K562 (cell line): ENCODE measurements around the gene GZMB. TPM values are rescaled to one million over a fixed set of nuclear protein-coding genes. Genes with fewer than 3 reads are reported as not detected.
"Not testable (repeated sequence)": the region's sequence is repeated elsewhere in the genome, so short reads cannot be mapped to it uniquely, and the experiment has no call there.

Source experiments
- ATAC-seq: fragments of 200-7000 bp; cut with Tn5 transposase; 3 replicates; pipeline ENCODE4 v1.9.1; 2020; ENCODE audit warnings: moderate library complexity
- BruUV-seq: library from RNA; stranded (reverse); fragments of 400-500 nt; replicated peaks from 2 replicates; lab custom pipeline; 2021; lab: Mats Ljungman, UMichigan
- CTCF ChIA-PET: fragments of 300-600 bp; formaldehyde crosslinking; extraction: SDS; loops from one replicate; lab custom pipeline; 2021; ENCODE audit warnings: low intra/inter-chr PET ratio; lab: Yijun Ruan, JAX
- POLR2A ChIA-PET: fragments of 300-600, 350-650 bp; sonication (Branson Sonifier 250); formaldehyde crosslinking; extraction: SDS; loops from one replicate; lab custom pipeline; 2021; ENCODE audit warnings: antibody characterized with exemption, inconsistent platforms; lab: Yijun Ruan, JAX
- DNase-seq, 4 experiments: peaks; one replicate each; pipeline versions ENCODE4 v3.0.0 to v3.0.0-alpha.2; 2011 to 2018; ENCODE audit warnings: low spot score in 3 of 4, mixed read lengths in 3 of 4; ENCODE audit errors: extremely low read depth in 1 of 4
- FAIRE-seq: peaks from 2 replicates; lab custom pipeline; 2011; peaks lifted over from hg19 to GRCh38; lab: Jason Lieb, UNC
- H2AFZ ChIP-seq: 2 replicates; pipeline ENCODE4 v1.6.0; 2011; ENCODE audit warnings: low read depth, low read length, control low read depth, inconsistent platforms
- H3K27ac ChIP-seq: fragments of 200-600 bp; 3 replicates; pipeline ENCODE4 v1.8.0; 2011; ENCODE audit warnings: low read depth, mild to moderate bottlenecking, control low read depth, inconsistent platforms, low read length, moderate library complexity, mixed read lengths; ENCODE audit errors: extremely low read depth
- H3K27me3 ChIP-seq, 2 experiments: fragments of 300-600 bp in 1 of 2; 2 replicates in 1 of 2; 3 replicates in 1 of 2; pipeline versions ENCODE4 v1.6.0 to v1.8.0; 2011; ENCODE audit warnings: inconsistent platforms in 2 of 2, low read length in 2 of 2, mild to moderate bottlenecking in 1 of 2, mixed read lengths in 1 of 2, moderate library complexity in 1 of 2; ENCODE audit not compliant: control insufficient read depth in 2 of 2, insufficient read depth in 2 of 2
- H3K36me3 ChIP-seq: fragments of 300-600 bp; 3 replicates; pipeline ENCODE4 v1.8.0; 2011; ENCODE audit warnings: mild to moderate bottlenecking, low read length, inconsistent platforms; ENCODE audit not compliant: control insufficient read depth, insufficient read depth
- H3K4me1 ChIP-seq, 2 experiments: fragments of 200-600 bp in 1 of 2; replicated peaks in 1 of 2; 2 replicates in 1 of 2; 3 replicates in 1 of 2; pipeline versions ENCODE4 v1.5.1 to v1.8.0; 2011; ENCODE audit warnings: inconsistent platforms in 2 of 2, low read length in 2 of 2, mild to moderate bottlenecking in 1 of 2, mixed read lengths in 1 of 2, moderate library complexity in 1 of 2; ENCODE audit not compliant: control insufficient read depth in 2 of 2, insufficient read depth in 2 of 2
- H3K4me2 ChIP-seq: 2 replicates; pipeline ENCODE4 v1.6.1; 2011; ENCODE audit warnings: low read length, control low read depth, inconsistent platforms, mixed read lengths; ENCODE audit not compliant: insufficient read depth
- H3K4me3 ChIP-seq: fragments of 200-600 bp; sonication (generic), shearing (Covaris generic); 2 replicates; pipeline ENCODE4 v1.5.1; 2016; ENCODE audit warnings: control low read depth, inconsistent platforms
- H3K79me2 ChIP-seq: fragments of 200-600 bp; 3 replicates; pipeline ENCODE4 v1.8.0; 2011; ENCODE audit warnings: low read length, inconsistent platforms; ENCODE audit not compliant: control insufficient read depth, insufficient read depth
- H3K9ac ChIP-seq, 2 experiments: 2 replicates each; pipeline versions ENCODE4 v1.6.0 to v1.6.1; 2011; ENCODE audit warnings: low read depth in 2 of 2, low read length in 2 of 2, control low read depth in 1 of 2, inconsistent platforms in 1 of 2, mild to moderate bottlenecking in 1 of 2, mixed read lengths in 1 of 2; ENCODE audit not compliant: insufficient read depth in 1 of 2
- H3K9me1 ChIP-seq: one replicate; pipeline ENCODE4 v1.6.0; 2011; ENCODE audit warnings: inconsistent platforms, mild to moderate bottlenecking, low read length, moderate library complexity; ENCODE audit not compliant: control insufficient read depth, insufficient read depth
- H3K9me3 ChIP-seq: replicated peaks from 2 replicates; pipeline ENCODE4 v1.5.1; 2011; ENCODE audit warnings: low read depth, low read length, inconsistent platforms; ENCODE audit not compliant: control insufficient read depth, insufficient read depth
- H4K20me1 ChIP-seq: replicated peaks from 2 replicates; pipeline ENCODE4 v1.6.1; 2011; ENCODE audit warnings: low read length, inconsistent platforms, mixed read lengths; ENCODE audit not compliant: control insufficient read depth, insufficient read depth
- ELF1 ChIP-seq: fragments of 200-800 bp; sonication (Bioruptor generic); IDR thresholded peaks from 2 replicates; pipeline ENCODE4 v1.6.1; 2016; ENCODE audit warnings: missing genetic modification characterization, missing compliant biosample characterization
- FIP1L1 ChIP-seq: fragments of 200-400 bp; formaldehyde crosslinking; IDR thresholded peaks from 2 replicates; pipeline ENCODE4 v1.6.1; 2018; ENCODE audit warnings: mild to moderate bottlenecking, low read depth, low read length; ENCODE audit not compliant: poor library complexity, severe bottlenecking
- NCOA1 ChIP-seq: fragments of 450-650 bp; IDR thresholded peaks from 2 replicates; pipeline ENCODE4 v1.6.1; 2016; ENCODE audit warnings: low read depth
- NFATC3 ChIP-seq: fragments of 450-650 bp; IDR thresholded peaks from 2 replicates; pipeline ENCODE4 v1.6.1; 2017; ENCODE audit warnings: mild to moderate bottlenecking
- NFE2 ChIP-seq: IDR thresholded peaks from 2 replicates; pipeline ENCODE4 v1.6.1; 2014; ENCODE audit warnings: antibody characterized with exemption, low read depth
- NR2C2 ChIP-seq, 2 experiments: fragments of 200-800 bp in 1 of 2; sonication (Bioruptor generic) in 1 of 2; sonication (generic) in 1 of 2; formaldehyde crosslinking in 1 of 2; IDR thresholded peaks; 2 replicates each; pipeline versions ENCODE4 v1.6.1 to v1.8.0; 2016 to 2022; ENCODE audit warnings: mild to moderate bottlenecking in 1 of 2, missing compliant biosample characterization in 1 of 2, missing genetic modification characterization in 1 of 2, missing genetic modification reagents in 1 of 2
- RBM25 ChIP-seq: fragments of 200-400 bp; formaldehyde crosslinking; IDR thresholded peaks from 2 replicates; pipeline ENCODE4 v1.6.1; 2018; ENCODE audit warnings: low read length, low read depth, moderate library complexity; ENCODE audit not compliant: severe bottlenecking
- THAP12 ChIP-seq: fragments of 250-450 bp; sonication (Bioruptor Pico); IDR thresholded peaks from 2 replicates; pipeline ENCODE4 v1.9.0; 2021; ENCODE audit warnings: mild to moderate bottlenecking, inconsistent platforms
- THRAP3 ChIP-seq: fragments of 450-650 bp; IDR thresholded peaks from 2 replicates; pipeline ENCODE4 v1.6.1; 2016; ENCODE audit warnings: mild to moderate bottlenecking, inconsistent platforms, borderline replicate concordance
- ZC3H8 ChIP-seq: fragments of 450-650 bp; IDR thresholded peaks from 2 replicates; pipeline ENCODE4 v1.6.1; 2017
- WGBS: fragments of 100-300 bp; shearing (Covaris generic); methylation state at CpG from one replicate; pipeline ENCODE4 v1.1.6; 2016; ENCODE audit warnings: low coverage, mixed read lengths; ENCODE audit not compliant: insufficient coverage; ENCODE audit errors: missing lambda C conversion rate; 5-methylcytosine and 5-hydroxymethylcytosine counted together
- in situ Hi-C: fragments of 300-500 bp; cut with MboI; formaldehyde crosslinking; loops from 4 replicates; pipeline ENCODE4 v1.15.0; 2018; ENCODE audit warnings: inconsistent platforms, mixed read lengths
- intact Hi-C: fragments of 100-400 bp; cut with micrococcal nuclease; formaldehyde crosslinking; loops from 2 replicates; pipeline ENCODE4 v1.14.2; 2022
- polyA plus RNA-seq, 8 experiments: library from polyadenylated mRNA; depleted of rRNA in 4 of 8; stranded (reverse) in 5 of 8; unstranded in 3 of 8; fragments of >200 nt; fragmentation: Nextera tagmentation in 2 of 8; fragmentation: Illumina TruSeq in 1 of 8; extraction: Ambion mirVana in 2 of 8; extraction: Trizol in 1 of 8; gene quantifications; 2 replicates each; pipeline versions ENCODE4 v1.2.1 to v1.2.3, GENCODE V29; 2011 to 2014; ENCODE audit warnings: inconsistent platforms in 1 of 8, missing spikeins in 1 of 8
- total RNA-seq, 7 experiments: library from RNA; depleted of rRNA in 6 of 7; stranded (reverse); fragments of >200 nt in 6 of 7; fragmentation: Illumina TruSeq in 2 of 7; extraction: Trizol in 2 of 7; gene quantifications; 2 replicates each; pipeline versions ENCODE4 v1.2.1 to v1.2.3, GENCODE V29; 2011 to 2021; ENCODE audit warnings: low replicate concordance in 1 of 7
- TF ChIP-seq, protein P1 (sequence below): fragments of 450-650 bp; formaldehyde crosslinking; IDR thresholded peaks from 2 replicates; pipeline ENCODE4 v1.4.0; 2022; ENCODE audit warnings: mild to moderate bottlenecking, moderate library complexity

Gene GZMB
- total and polyA plus RNA-seq, 9 of the 15 experiments (the other 6 are each of a cell fraction or from before 2014, with no cell fraction given) = 0.08 to 0.95 (median 0.68) TPM; not detected in 6

DNA sequence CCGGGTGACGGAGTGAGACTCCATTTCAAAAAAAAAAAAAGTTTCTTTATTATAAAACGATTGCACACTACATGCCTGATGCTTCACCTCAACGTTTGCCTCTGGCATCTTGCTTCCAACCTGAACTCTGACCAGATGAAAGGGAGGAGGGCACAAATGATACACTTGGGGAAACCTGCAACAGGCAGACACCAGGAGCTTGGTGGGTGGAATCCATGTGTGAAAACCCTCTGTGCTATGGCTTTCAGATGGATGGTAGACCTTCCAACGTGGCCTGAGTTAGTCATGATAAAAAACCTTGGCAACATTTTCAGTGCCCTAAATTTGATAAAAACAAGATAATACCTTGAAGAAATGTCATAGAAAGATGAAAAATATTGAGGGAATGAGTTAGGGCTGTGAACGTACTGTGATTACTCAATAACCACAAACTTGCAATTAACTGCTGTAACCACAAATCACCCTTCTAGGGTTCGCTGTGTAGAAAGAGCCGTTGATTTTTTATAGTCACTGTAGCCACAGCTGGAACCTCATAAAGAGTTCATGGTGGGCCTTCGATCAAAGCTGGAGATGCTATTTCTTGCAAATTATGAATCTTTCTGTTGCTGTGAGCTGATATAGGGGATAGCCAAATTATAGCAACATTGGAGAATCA, 26.1 kb upstream of the GZMB start (continued):
- TF ChIP-seq, protein P1, sequence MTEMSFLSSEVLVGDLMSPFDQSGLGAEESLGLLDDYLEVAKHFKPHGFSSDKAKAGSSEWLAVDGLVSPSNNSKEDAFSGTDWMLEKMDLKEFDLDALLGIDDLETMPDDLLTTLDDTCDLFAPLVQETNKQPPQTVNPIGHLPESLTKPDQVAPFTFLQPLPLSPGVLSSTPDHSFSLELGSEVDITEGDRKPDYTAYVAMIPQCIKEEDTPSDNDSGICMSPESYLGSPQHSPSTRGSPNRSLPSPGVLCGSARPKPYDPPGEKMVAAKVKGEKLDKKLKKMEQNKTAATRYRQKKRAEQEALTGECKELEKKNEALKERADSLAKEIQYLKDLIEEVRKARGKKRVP (CRISPR knock-in tag) = no peak
- no peak for TF ChIP-seq ZC3H8

- intact Hi-C loops, H3K9me3 ChIP-seq, CTCF ChIA-PET, H3K27ac ChIP-seq, DNase-seq, H3K4me2 ChIP-seq, POLR2A ChIA-PET, H3K9ac ChIP-seq, FAIRE-seq, H3K4me1 ChIP-seq, H4K20me1 ChIP-seq, in situ Hi-C loops, H2AFZ ChIP-seq, BruUV-seq, H3K79me2 ChIP-seq, H3K36me3 ChIP-seq, H3K4me3 ChIP-seq, H3K27me3 ChIP-seq, ATAC-seq, H3K9me1 ChIP-seq: not testable (repeated sequence)
- 8% methylated on average over 1 of the region's 1 CpG for WGBS
These were observed 14.4 kb upstream of the GZMB start for GRCh38 chr14:24648361-24648760.

- Histone ChIP-seq H3K4me2 (no peak overlapping the region), H3K27me3 (no peaks in the 10 kb centered on the region), H3K9ac (no peak overlapping the region), H3K27ac (no peak overlapping the region), H3K79me2 (no peaks in the 10 kb centered on the region), H3K36me3 (no peaks in the 10 kb centered on the region), H3K4me3 (no peak overlapping the region), H4K20me1 (no peaks in the 10 kb centered on the region), H3K4me1 (no peaks in the 10 kb centered on the region), H3K9me1 (no peaks in the 10 kb centered on the region), H2AFZ (no peak overlapping the region), H3K9me3 (no peaks in the 10 kb centered on the region)
- in situ Hi-C loops = no loop called here
- intact Hi-C loops = no loop called here
- ATAC-seq (no peak), DNase-seq (no peak), FAIRE-seq (no peak)
- 0% methylated on average over 3 of the region's 3 CpGs for WGBS
- CTCF ChIA-PET = no interaction called here
- POLR2A ChIA-PET = no interaction called here
- no TSS peak for BruUV-seq
- TF ChIP-seq THAP12 (no peak), NR2C2 (CRISPR knock-in tag; IDR thresholded peaks at IDR 0.05) (no peak), NR2C2 (tag; IDR thresholded peaks at IDR 0.05) (no peak), THRAP3 (no peak), FIP1L1 (no peak), ELF1 (no peak), RBM25 (no peak), NFE2 (no peak), NFATC3 (no peak), NCOA1 (no peak)
These were observed 5.9 kb upstream of the GZMB start for GRCh38 chr14:24639905-24640304.
